Measurements from ENCODE around the gene ULBP2. TPM values are rescaled to one million over a fixed set of nuclear protein-coding genes. Genes with fewer than 3 reads are reported as not detected.

The ULBP2 gene
- total RNA-seq, 1 experiment from 2014 or later, result 4.9 TPM

DNA sequence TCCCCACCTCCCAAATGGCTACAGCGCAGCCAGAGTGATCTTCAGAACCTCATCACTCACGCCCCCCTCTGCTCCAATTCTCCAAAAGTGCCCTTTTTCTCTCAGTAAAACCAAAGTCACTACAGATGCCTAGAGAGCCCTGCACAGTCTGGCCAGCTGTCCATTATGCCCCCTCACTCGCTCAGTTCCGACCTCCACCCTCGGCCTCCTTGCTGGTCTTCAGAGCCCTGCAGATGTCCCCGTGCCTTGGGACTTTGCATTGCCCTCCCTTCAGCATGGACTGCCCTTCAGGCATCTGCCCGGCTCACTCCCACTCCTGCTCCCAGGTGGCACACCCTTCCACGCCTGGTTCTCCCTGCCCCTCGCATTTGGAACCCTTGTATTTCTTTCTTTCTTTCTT is 42.8 kb upstream of the ULBP2 start:
- H3K9me3 Mint-ChIP-seq (ENCODE audit: unreplicated experiment), result no peaks in the 10 kb centered on the region
- no peaks in the 10 kb centered on the region for H3K36me3 ChIP-seq (ENCODE audit: control insufficient read depth, insufficient read depth, low read length)
- H3K4me1 Mint-ChIP-seq (ENCODE audit: low read depth, unreplicated experiment), result no peaks in the 10 kb centered on the region
- TF ChIP-seq, protein P1, sequence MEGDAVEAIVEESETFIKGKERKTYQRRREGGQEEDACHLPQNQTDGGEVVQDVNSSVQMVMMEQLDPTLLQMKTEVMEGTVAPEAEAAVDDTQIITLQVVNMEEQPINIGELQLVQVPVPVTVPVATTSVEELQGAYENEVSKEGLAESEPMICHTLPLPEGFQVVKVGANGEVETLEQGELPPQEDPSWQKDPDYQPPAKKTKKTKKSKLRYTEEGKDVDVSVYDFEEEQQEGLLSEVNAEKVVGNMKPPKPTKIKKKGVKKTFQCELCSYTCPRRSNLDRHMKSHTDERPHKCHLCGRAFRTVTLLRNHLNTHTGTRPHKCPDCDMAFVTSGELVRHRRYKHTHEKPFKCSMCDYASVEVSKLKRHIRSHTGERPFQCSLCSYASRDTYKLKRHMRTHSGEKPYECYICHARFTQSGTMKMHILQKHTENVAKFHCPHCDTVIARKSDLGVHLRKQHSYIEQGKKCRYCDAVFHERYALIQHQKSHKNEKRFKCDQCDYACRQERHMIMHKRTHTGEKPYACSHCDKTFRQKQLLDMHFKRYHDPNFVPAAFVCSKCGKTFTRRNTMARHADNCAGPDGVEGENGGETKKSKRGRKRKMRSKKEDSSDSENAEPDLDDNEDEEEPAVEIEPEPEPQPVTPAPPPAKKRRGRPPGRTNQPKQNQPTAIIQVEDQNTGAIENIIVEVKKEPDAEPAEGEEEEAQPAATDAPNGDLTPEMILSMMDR (IDR thresholded peaks at IDR 0.05; ENCODE audit: insufficient read depth in 1 of 2, low read depth in 1 of 2, low read length in 1 of 2, severe bottlenecking in 1 of 2, unreplicated experiment in 1 of 2), result no peak
- no peak overlapping the region for H3K4me3 ChIP-seq (ENCODE audit: low read depth, low read length)
- H3K4me1 ChIP-seq, result no peaks in the 10 kb centered on the region
- H3K36me3 Mint-ChIP-seq (ENCODE audit: insufficient read depth, unreplicated experiment), result no peaks in the 10 kb centered on the region
- ChIA-PET CTCF (interaction anchor here (0.6 to 0.8 kb wide), 3 partner anchors 35 to 60 kb away, joined by 3 read pairs; partner anchors contain the start of gene LRP11), POLR2A (no interaction called here)
- H3K27me3 ChIP-seq (replicated peaks; ENCODE audit: control insufficient read depth, insufficient read depth, low read length), result no peaks in the 10 kb centered on the region
- intact Hi-C loops (cut with micrococcal nuclease; ENCODE audit: unreplicated experiment), result no loop called here
- H3K27me3 Mint-ChIP-seq (ENCODE audit: insufficient read depth, unreplicated experiment), result peaks cover 14% of the 10 kb centered on the region
- BruUV-seq (replicated peaks), result no TSS peak
- H3K27ac Mint-ChIP-seq (ENCODE audit: unreplicated experiment), result no peak overlapping the region
- H3K4me3 Mint-ChIP-seq (ENCODE audit: unreplicated experiment), result no peak overlapping the region
- no peaks in the 10 kb centered on the region for H3K9me3 ChIP-seq
- no peak for DNase-seq

- no peak for DNase-seq
- Histone ChIP-seq H3K4me3 (ENCODE audit: low read depth, low read length) (no peak overlapping the region), H3K4me1 (no peaks in the 10 kb centered on the region), H3K36me3 (ENCODE audit: control insufficient read depth, insufficient read depth, low read length) (no peaks in the 10 kb centered on the region), H3K9me3 (no peaks in the 10 kb centered on the region), H3K27me3 (replicated peaks; ENCODE audit: control insufficient read depth, insufficient read depth, low read length) (no peaks in the 10 kb centered on the region)
- no peaks in the 10 kb centered on the region for H3K9me3 Mint-ChIP-seq (ENCODE audit: unreplicated experiment)
- no peaks in the 10 kb centered on the region for H3K4me1 Mint-ChIP-seq (ENCODE audit: low read depth, unreplicated experiment)
- H3K4me3 Mint-ChIP-seq (ENCODE audit: unreplicated experiment), result no peak overlapping the region
- BruUV-seq (replicated peaks), result no TSS peak
- peaks cover 12% of the 10 kb centered on the region for H3K27me3 Mint-ChIP-seq (ENCODE audit: insufficient read depth, unreplicated experiment)
- intact Hi-C loops (cut with micrococcal nuclease; ENCODE audit: unreplicated experiment), result no loop called here
- no peaks in the 10 kb centered on the region for H3K36me3 Mint-ChIP-seq (ENCODE audit: insufficient read depth, unreplicated experiment)
- no peak overlapping the region for H3K27ac Mint-ChIP-seq (ENCODE audit: unreplicated experiment)
- ChIA-PET CTCF (interaction anchor here (0.6 kb wide), 1 partner anchor 35 kb away, joined by 3 read pairs; the partner anchor contains the start of gene LRP11), POLR2A (no interaction called here)
- TF ChIP-seq, protein P1 (IDR thresholded peaks at IDR 0.05; ENCODE audit: insufficient read depth in 1 of 2, low read depth in 1 of 2, low read length in 1 of 2, severe bottlenecking in 1 of 2, unreplicated experiment in 1 of 2), result no peak
These were observed 42.3 kb upstream of the ULBP2 start for GRCh38 chr6:149899486-149899885.

GRCh38 chr6:149899926-149900619 is 41.7 kb upstream of the ULBP2 start:
- no TSS peak for BruUV-seq (replicated peaks)
- ChIA-PET POLR2A (no interaction called here), CTCF (no interaction called here)
- peaks cover 11% of the 10 kb centered on the region for H3K27me3 Mint-ChIP-seq (ENCODE audit: insufficient read depth, unreplicated experiment)
- intact Hi-C loops (cut with micrococcal nuclease; ENCODE audit: unreplicated experiment), result no loop called here
- Histone ChIP-seq H3K9me3 (no peaks in the 10 kb centered on the region), H3K27me3 (replicated peaks; ENCODE audit: control insufficient read depth, insufficient read depth, low read length) (no peaks in the 10 kb centered on the region), H3K4me1 (no peaks in the 10 kb centered on the region), H3K4me3 (ENCODE audit: low read depth, low read length) (no peak overlapping the region), H3K36me3 (ENCODE audit: control insufficient read depth, insufficient read depth, low read length) (no peaks in the 10 kb centered on the region)
- H3K9me3 Mint-ChIP-seq (ENCODE audit: unreplicated experiment), result no peaks in the 10 kb centered on the region
- TF ChIP-seq, protein P1 (IDR thresholded peaks at IDR 0.05; ENCODE audit: insufficient read depth in 1 of 2, low read depth in 1 of 2, low read length in 1 of 2, severe bottlenecking in 1 of 2, unreplicated experiment in 1 of 2), result no peak
- H3K36me3 Mint-ChIP-seq (ENCODE audit: insufficient read depth, unreplicated experiment), result no peaks in the 10 kb centered on the region
- no peak overlapping the region for H3K4me3 Mint-ChIP-seq (ENCODE audit: unreplicated experiment)
- H3K4me1 Mint-ChIP-seq (ENCODE audit: low read depth, unreplicated experiment), result no peaks in the 10 kb centered on the region
- no peak overlapping the region for H3K27ac Mint-ChIP-seq (ENCODE audit: unreplicated experiment)
- no peak for DNase-seq

Data from Caco-2 (cell line).